ENCODE results near the gene SPECC1L.
A peak's percentile ranks its signal among the peaks of the same experiment; 100 is the strongest.

The SPECC1L gene

GRCh38 chr22:24435861-24436371, 165.3 kb downstream of the SPECC1L start:
- H3K9ac ChIP-seq: no peak overlapping the region; the same call in 1 of the 2 replicates
- H3K79me2 ChIP-seq (ENCODE audit: insufficient read depth, low read depth): peaks cover 66% of the 10 kb centered on the region
- H3K4me2 ChIP-seq: peak overlapping the region; percentile 99
- H3K4me1 ChIP-seq (ENCODE audit: low read depth, poor library complexity, severe bottlenecking): peaks cover 77% of the 10 kb centered on the region
- H3K27me3 ChIP-seq (ENCODE audit: insufficient read depth, low read depth): no peaks in the 10 kb centered on the region
- peak overlapping the region; percentile 100 for H3K27ac ChIP-seq
- no peak overlapping the region for H2AFZ ChIP-seq (ENCODE audit: low read depth)
- no peaks in the 10 kb centered on the region for H4K20me1 ChIP-seq (ENCODE audit: insufficient read depth)
- no peak overlapping the region for H3K4me3 ChIP-seq (IDR thresholded peaks at IDR 0.05; ENCODE audit: insufficient read depth, low read depth, low read length)
- TF ChIP-seq, protein P1, sequence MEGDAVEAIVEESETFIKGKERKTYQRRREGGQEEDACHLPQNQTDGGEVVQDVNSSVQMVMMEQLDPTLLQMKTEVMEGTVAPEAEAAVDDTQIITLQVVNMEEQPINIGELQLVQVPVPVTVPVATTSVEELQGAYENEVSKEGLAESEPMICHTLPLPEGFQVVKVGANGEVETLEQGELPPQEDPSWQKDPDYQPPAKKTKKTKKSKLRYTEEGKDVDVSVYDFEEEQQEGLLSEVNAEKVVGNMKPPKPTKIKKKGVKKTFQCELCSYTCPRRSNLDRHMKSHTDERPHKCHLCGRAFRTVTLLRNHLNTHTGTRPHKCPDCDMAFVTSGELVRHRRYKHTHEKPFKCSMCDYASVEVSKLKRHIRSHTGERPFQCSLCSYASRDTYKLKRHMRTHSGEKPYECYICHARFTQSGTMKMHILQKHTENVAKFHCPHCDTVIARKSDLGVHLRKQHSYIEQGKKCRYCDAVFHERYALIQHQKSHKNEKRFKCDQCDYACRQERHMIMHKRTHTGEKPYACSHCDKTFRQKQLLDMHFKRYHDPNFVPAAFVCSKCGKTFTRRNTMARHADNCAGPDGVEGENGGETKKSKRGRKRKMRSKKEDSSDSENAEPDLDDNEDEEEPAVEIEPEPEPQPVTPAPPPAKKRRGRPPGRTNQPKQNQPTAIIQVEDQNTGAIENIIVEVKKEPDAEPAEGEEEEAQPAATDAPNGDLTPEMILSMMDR (conservative IDR thresholded peaks at IDR 0.05; ENCODE audit: low read depth, low read length): no peak
- H3K36me3 ChIP-seq (ENCODE audit: insufficient read depth): no peaks in the 10 kb centered on the region

DNA sequence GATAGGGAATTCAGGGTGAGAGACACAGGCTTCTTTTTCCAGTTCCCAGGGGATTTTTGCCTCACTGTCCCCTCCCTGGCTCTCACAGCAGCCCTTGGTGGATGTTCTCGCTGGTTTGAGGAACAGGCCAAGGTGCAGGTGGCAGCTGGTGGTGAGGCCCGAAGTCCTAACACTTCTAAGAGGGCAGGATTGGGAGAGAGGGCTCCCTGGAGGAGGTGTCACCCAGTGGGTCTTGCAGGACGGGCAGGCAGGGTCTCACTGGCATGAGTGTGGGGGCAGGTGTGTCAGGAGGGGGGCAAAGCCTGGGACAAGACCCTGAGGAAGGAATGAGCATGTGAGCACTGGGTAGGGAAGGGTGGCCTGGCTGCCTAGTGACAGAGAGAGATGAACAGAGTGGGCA, 165.9 kb downstream of the SPECC1L start:
- no peak overlapping the region for H3K4me3 ChIP-seq (IDR thresholded peaks at IDR 0.05; ENCODE audit: insufficient read depth, low read depth, low read length)
- TF ChIP-seq, protein P1 (conservative IDR thresholded peaks at IDR 0.05; ENCODE audit: low read depth, low read length): no peak
- no peaks in the 10 kb centered on the region for H4K20me1 ChIP-seq (ENCODE audit: insufficient read depth)
- H3K9ac ChIP-seq: no peak overlapping the region; the same call in 1 of the 2 replicates
- peaks cover 71% of the 10 kb centered on the region for H3K4me1 ChIP-seq (ENCODE audit: low read depth, poor library complexity, severe bottlenecking)
- H3K4me2 ChIP-seq: peak overlapping the region; percentile 99; the same call in 1 of the 2 replicates
- H3K79me2 ChIP-seq (ENCODE audit: insufficient read depth, low read depth): peaks cover 60% of the 10 kb centered on the region
- no peaks in the 10 kb centered on the region for H3K27me3 ChIP-seq (ENCODE audit: insufficient read depth, low read depth)
- no peaks in the 10 kb centered on the region for H3K36me3 ChIP-seq (ENCODE audit: insufficient read depth)
- no peak overlapping the region for H2AFZ ChIP-seq (ENCODE audit: low read depth)
- peak overlapping the region; percentile 100 for H3K27ac ChIP-seq

DNA sequence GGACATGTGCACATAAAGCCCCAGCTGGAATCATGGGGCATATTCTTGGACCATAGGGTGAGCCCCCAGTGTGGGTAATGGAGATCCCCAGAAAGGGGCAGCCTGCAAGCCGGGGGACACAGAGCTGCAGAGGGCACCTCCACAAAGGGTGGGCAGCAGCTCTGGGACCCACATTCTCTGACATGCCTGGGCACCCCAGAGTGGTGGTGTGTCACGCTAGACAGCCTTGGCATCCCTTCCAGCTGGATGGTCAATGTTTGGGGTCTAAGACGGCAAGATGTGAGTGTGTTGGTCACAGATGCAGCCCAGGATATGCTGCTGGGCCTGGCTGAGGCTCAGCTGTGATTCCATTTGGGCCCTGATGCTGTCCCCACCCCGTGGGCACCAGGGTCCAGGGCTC, 166.5 kb downstream of the SPECC1L start:
- peaks cover 54% of the 10 kb centered on the region for H3K79me2 ChIP-seq (ENCODE audit: insufficient read depth, low read depth)
- H3K9ac ChIP-seq: no peak overlapping the region; the same call in 1 of the 2 replicates
- no peaks in the 10 kb centered on the region for H3K36me3 ChIP-seq (ENCODE audit: insufficient read depth)
- peak overlapping the region; percentile 99 for H3K4me2 ChIP-seq
- no peaks in the 10 kb centered on the region for H4K20me1 ChIP-seq (ENCODE audit: insufficient read depth)
- no peak overlapping the region for H2AFZ ChIP-seq (ENCODE audit: low read depth)
- H3K4me1 ChIP-seq (ENCODE audit: low read depth, poor library complexity, severe bottlenecking): peaks cover 65% of the 10 kb centered on the region
- TF ChIP-seq, protein P1 (conservative IDR thresholded peaks at IDR 0.05; ENCODE audit: low read depth, low read length): no peak
- H3K4me3 ChIP-seq (IDR thresholded peaks at IDR 0.05; ENCODE audit: insufficient read depth, low read depth, low read length): no peak overlapping the region
- peak overlapping the region; percentile 36; the same call in 1 of the 2 replicates for H3K27ac ChIP-seq
- no peaks in the 10 kb centered on the region for H3K27me3 ChIP-seq (ENCODE audit: insufficient read depth, low read depth)

DNA sequence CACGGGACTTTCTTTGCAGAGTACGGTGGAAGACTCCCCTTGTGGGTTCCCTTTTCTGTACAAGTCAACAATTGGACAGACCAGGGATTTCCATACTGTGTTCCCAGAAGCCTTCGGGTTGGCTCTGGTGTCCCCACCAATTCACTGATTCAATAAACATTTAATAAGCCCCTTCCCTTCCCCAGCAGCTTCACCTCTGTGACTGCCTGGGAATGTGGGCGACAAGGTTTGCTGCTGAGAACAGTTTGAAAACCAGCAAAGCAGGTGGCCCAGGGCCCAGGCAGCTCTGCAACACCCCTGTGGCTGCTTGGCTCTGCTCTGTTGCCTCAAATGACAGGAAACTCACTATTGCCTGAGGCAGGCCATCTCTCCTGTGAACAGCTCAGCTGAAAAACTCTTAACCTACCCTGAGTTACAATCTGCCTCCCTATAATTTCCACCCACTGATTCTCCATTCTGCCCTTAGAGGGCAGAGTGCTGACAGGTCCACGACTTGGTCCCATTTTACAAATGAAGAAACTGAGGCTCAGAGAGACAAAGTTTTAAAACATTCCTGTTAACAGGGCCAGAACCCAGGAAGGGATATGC, 167.2 kb downstream of the SPECC1L start:
- Histone ChIP-seq H4K20me1 (ENCODE audit: insufficient read depth) (no peaks in the 10 kb centered on the region), H3K4me3 (IDR thresholded peaks at IDR 0.05; ENCODE audit: insufficient read depth, low read depth, low read length) (no peak overlapping the region), H3K4me1 (ENCODE audit: low read depth, poor library complexity, severe bottlenecking) (peaks cover 58% of the 10 kb centered on the region), H3K36me3 (ENCODE audit: insufficient read depth) (no peaks in the 10 kb centered on the region), H3K9ac (no peak overlapping the region; the same call in 1 of the 2 replicates), H2AFZ (ENCODE audit: low read depth) (no peak overlapping the region), H3K4me2 (peak overlapping the region; percentile 14), H3K79me2 (ENCODE audit: insufficient read depth, low read depth) (peaks cover 47% of the 10 kb centered on the region), H3K27ac (peak overlapping the region; percentile 36; the same call in 1 of the 2 replicates), H3K27me3 (ENCODE audit: insufficient read depth, low read depth) (no peaks in the 10 kb centered on the region)
- TF ChIP-seq, protein P1 (conservative IDR thresholded peaks at IDR 0.05; ENCODE audit: low read depth, low read length): 0 out of 2 replicates have a peak, but pooled peaks have one; percentile 23

All from KMS-11 (cell line).